ENCODE measurements around the gene RBMS1.

Gene RBMS1

GRCh38 chr2:160229591-160229990 lies 264.0 kb downstream of the RBMS1 start:
- Mint-ChIP-seq H3K9me3 (no peaks in the 10 kb centered on the region), H3K36me3 (no peaks in the 10 kb centered on the region), H3K27me3 (peaks cover 15 to 17% of the 10 kb centered on the region in 2 donors), H3K4me3 (no peak overlapping the region), H3K4me1 (peaks cover 0 to 5% of the 10 kb centered on the region in 2 donors), H3K27ac (no peak overlapping the region)
- no peak for DNase-seq
- ATAC-seq (replicated peaks): no peak

GRCh38 chr2:160228141-160228917 lies 265.3 kb downstream of the RBMS1 start:
- ATAC-seq (replicated peaks): no peak
- no peaks in the 10 kb centered on the region for H3K36me3 Mint-ChIP-seq
- H3K9me3 Mint-ChIP-seq: no peaks in the 10 kb centered on the region

GRCh38 chr2:160227293-160227915 lies 266.2 kb downstream of the RBMS1 start:
- Mint-ChIP-seq H3K27me3 (peaks cover 8 to 17% of the 10 kb centered on the region in 2 donors), H3K4me1 (peaks cover 0 to 13% of the 10 kb centered on the region in 2 donors), H3K4me3 (no peak overlapping the region), H3K36me3 (no peaks in the 10 kb centered on the region), H3K27ac (no peak overlapping the region), H3K9me3 (no peaks in the 10 kb centered on the region)
- no peak for ATAC-seq (replicated peaks)
- DNase-seq: no peak

More at GRCh38 chr2:160228141-160228917, 265.3 kb downstream of the RBMS1 start:
- Mint-ChIP-seq H3K27me3 (peaks cover 8 to 17% of the 10 kb centered on the region in 2 donors), H3K4me1 (peaks cover 0 to 8% of the 10 kb centered on the region in 2 donors), H3K27ac (no peak overlapping the region), H3K4me3 (no peak overlapping the region)
- DNase-seq: no peak

- Mint-ChIP-seq H3K27ac (no peak overlapping the region), H3K4me3 (no peak overlapping the region), H3K4me1 (peaks cover 0 to 13% of the 10 kb centered on the region in 2 donors), H3K36me3 (no peaks in the 10 kb centered on the region), H3K27me3 (peaks cover 8 to 17% of the 10 kb centered on the region in 2 donors), H3K9me3 (no peaks in the 10 kb centered on the region)
- ATAC-seq (replicated peaks) (no peak), DNase-seq (no peak)
Measured at GRCh38 chr2:160226367-160226766, 267.2 kb downstream of the RBMS1 start.

GRCh38 chr2:160225722-160226121 lies 267.9 kb downstream of the RBMS1 start:
- Mint-ChIP-seq H3K9me3 (no peaks in the 10 kb centered on the region), H3K4me3 (no peak overlapping the region), H3K4me1 (peaks cover 0 to 13% of the 10 kb centered on the region in 2 donors), H3K27ac (no peak overlapping the region), H3K36me3 (no peaks in the 10 kb centered on the region), H3K27me3 (peaks cover 8 to 17% of the 10 kb centered on the region in 2 donors)
- DNase-seq: no peak
- ATAC-seq (replicated peaks): no peak

- DNase-seq (no peak), ATAC-seq (replicated peaks) (no peak)
- Mint-ChIP-seq H3K36me3 (no peaks in the 10 kb centered on the region), H3K9me3 (no peaks in the 10 kb centered on the region), H3K4me1 (peaks cover 0 to 13% of the 10 kb centered on the region in 2 donors), H3K27ac (no peak overlapping the region), H3K27me3 (peaks cover 8 to 17% of the 10 kb centered on the region in 2 donors), H3K4me3 (no peak overlapping the region)
Measured at GRCh38 chr2:160224507-160224906, 269.1 kb downstream of the RBMS1 start.

GRCh38 chr2:160224060-160224459 lies 269.5 kb downstream of the RBMS1 start:
- Mint-ChIP-seq H3K4me1 (peaks cover 0 to 13% of the 10 kb centered on the region in 2 donors), H3K27me3 (peaks cover 8 to 17% of the 10 kb centered on the region in 2 donors), H3K27ac (no peak overlapping the region), H3K36me3 (no peaks in the 10 kb centered on the region), H3K9me3 (no peaks in the 10 kb centered on the region), H3K4me3 (no peak overlapping the region)
- peak; percentile 84 to 96 for ATAC-seq (replicated peaks)
- DNase-seq: peak; percentile 33

GRCh38 chr2:160223560-160223959 lies 270.0 kb downstream of the RBMS1 start:
- Mint-ChIP-seq H3K4me3 (no peak overlapping the region), H3K27ac (no peak overlapping the region), H3K36me3 (no peaks in the 10 kb centered on the region), H3K9me3 (no peaks in the 10 kb centered on the region), H3K27me3 (peaks cover 8 to 17% of the 10 kb centered on the region in 2 donors), H3K4me1 (peaks cover 0 to 13% of the 10 kb centered on the region in 2 donors)
- DNase-seq: no peak
- ATAC-seq (replicated peaks): no peak

- no peak for ATAC-seq (replicated peaks)
- no peak for DNase-seq
- Mint-ChIP-seq H3K27ac (peak overlapping the region; percentile 52), H3K27me3 (peaks cover 6 to 15% of the 10 kb centered on the region in 2 donors), H3K4me3 (no peak overlapping the region), H3K9me3 (no peaks in the 10 kb centered on the region), H3K36me3 (no peaks in the 10 kb centered on the region), H3K4me1 (peaks cover 0 to 13% of the 10 kb centered on the region in 2 donors)
Measured at GRCh38 chr2:160222546-160223283, 270.9 kb downstream of the RBMS1 start.
